ENCODE results near the gene ZNF414. TPM values are rescaled to one million over a fixed set of nuclear protein-coding genes. Genes with fewer than 3 reads are reported as not detected.
A peak's percentile ranks its signal among the peaks of the same experiment; 100 is the strongest.

Gene ZNF414
- total and polyA plus RNA-seq, 9 of the 15 experiments (the other 6 are each of a cell fraction or from before 2014, with no cell fraction given), result 0.03 to 27.2 (median 2.2) TPM; not detected in 2

- TF ChIP-seq BCOR (IDR thresholded peaks at IDR 0.05), result peak; percentile 68; the same call in 1 of the 2 replicates
- TF ChIP-seq MEIS2 (IDR thresholded peaks at IDR 0.05; ENCODE audit: partially characterized antibody), result peak; percentile 57
- TF ChIP-seq NBN (IDR thresholded peaks at IDR 0.05; ENCODE audit: low read depth), result peak; percentile 66; the same call in 1 of the 2 replicates
- TF ChIP-seq POLR2H (tag; IDR thresholded peaks at IDR 0.05; ENCODE audit: low read depth), result peak; percentile 94
- no peak for TF ChIP-seq ZFPM2 (CRISPR knock-in tag; IDR thresholded peaks at IDR 0.05)
- TF ChIP-seq SIN3A (IDR thresholded peaks at IDR 0.05; ENCODE audit: borderline replicate concordance in 2 of 2, control insufficient read depth in 1 of 2, low read depth in 2 of 2, low read length in 2 of 2), result peak in 1 of 2 experiments; percentile 67; a peak in 1 of 4 replicates
- peak; percentile 37; the same call in 1 of the 2 replicates for TF ChIP-seq ZNF592 (IDR thresholded peaks at IDR 0.05)
- TF ChIP-seq TAF1 (IDR thresholded peaks at IDR 0.05; ENCODE audit: control insufficient read depth, extremely low read depth, insufficient read depth, low read length, severe bottlenecking), result peak; percentile 84
- TF ChIP-seq ZNF655 (CRISPR knock-in tag; IDR thresholded peaks at IDR 0.05), result no peak
- TF ChIP-seq MYC (IDR thresholded peaks at IDR 0.05; ENCODE audit: low read depth, low read length), result peak; percentile 41; the same call in 1 of the 2 replicates
- 0 out of 2 replicates have a peak, but pooled peaks have one; percentile 36 for TF ChIP-seq MYC (CRISPR knock-in tag; IDR thresholded peaks at IDR 0.05; ENCODE audit: borderline replicate concordance, low read depth)
- no peak for TF ChIP-seq HDAC8 (tag; IDR thresholded peaks at IDR 0.05)
- peak; percentile 86 for TF ChIP-seq GATA2 (CRISPR knock-in tag; IDR thresholded peaks at IDR 0.05)
- TF ChIP-seq ZKSCAN1 (IDR thresholded peaks at IDR 0.05; ENCODE audit: low read depth, low read length), result no peak
- TF ChIP-seq JUND (IDR thresholded peaks at IDR 0.05; ENCODE audit: borderline replicate concordance, low read depth, low read length), result no peak; the same call in 1 of the 2 replicates
- TF ChIP-seq JUND (tag; IDR thresholded peaks at IDR 0.05; ENCODE audit: borderline replicate concordance, low read depth, low read length), result no peak; the same call in 2 of the 3 replicates
- TF ChIP-seq CHAMP1 (IDR thresholded peaks at IDR 0.05), result no peak
Measured at GRCh38 chr19:8513687-8514504, at the start of gene ZNF414 (continued).

All from K562 (cell line).